Endothelial cell of umbilical vein (primary cell): ENCODE measurements around the gene TNFRSF1A. TPM values are rescaled to one million over a fixed set of nuclear protein-coding genes. Genes with fewer than 3 reads are reported as not detected.

ENCODE experiments used
- BruUV-seq: library from RNA; stranded (reverse); fragments of 400-500 nt; replicated peaks from 2 replicates; lab custom pipeline; 2021; lab: Mats Ljungman, UMichigan
- CTCF ChIA-PET: fragments of 300-600, 350-600 bp; sonication (Branson Sonifier 250); formaldehyde crosslinking; loops from one replicate; lab custom pipeline; 2021; ENCODE audit warnings: antibody characterized with exemption, inconsistent platforms; lab: Charles Lee
- POLR2A ChIA-PET: fragments of 300-600, 350-600 bp; sonication (Branson Sonifier 250); formaldehyde crosslinking; loops from one replicate; lab custom pipeline; 2021; ENCODE audit warnings: antibody characterized with exemption, inconsistent platforms; lab: Charles Lee
- DNase-seq: peaks from one replicate; pipeline ENCODE4 v3.0.0-alpha.2; 2011; ENCODE audit warnings: low read depth, low spot score
- FAIRE-seq: peaks from 2 replicates; lab custom pipeline; 2011; peaks lifted over from hg19 to GRCh38; lab: Jason Lieb, UNC
- H2AFZ ChIP-seq: 2 replicates; pipeline ENCODE4 v1.6.0; 2012; ENCODE audit warnings: low read depth, low read length, control low read depth, inconsistent platforms
- H3K27ac ChIP-seq: 2 replicates; pipeline ENCODE4 v1.5.1; 2011; ENCODE audit warnings: low read depth, mild to moderate bottlenecking, control low read depth, low read length, moderate library complexity; ENCODE audit not compliant: insufficient read depth
- H3K27me3 ChIP-seq, 2 experiments: 2 replicates each; pipeline versions ENCODE4 v1.6.0 to v1.6.1; 2011; ENCODE audit warnings: low read length in 2 of 2, mixed read lengths in 1 of 2; ENCODE audit not compliant: control insufficient read depth in 2 of 2, insufficient read depth in 2 of 2
- H3K36me3 ChIP-seq, 2 experiments: 2 replicates in 1 of 2; 3 replicates in 1 of 2; pipeline ENCODE4 v1.5.1; 2011; ENCODE audit warnings: low read length in 2 of 2, mild to moderate bottlenecking in 1 of 2, moderate library complexity in 1 of 2; ENCODE audit not compliant: control insufficient read depth in 2 of 2, insufficient read depth in 2 of 2; ENCODE audit errors: extremely low read depth in 1 of 2
- H3K4me1 ChIP-seq: 3 replicates; pipeline ENCODE4 v1.5.1; 2011; ENCODE audit warnings: mild to moderate bottlenecking, low read length; ENCODE audit not compliant: control insufficient read depth, insufficient read depth; ENCODE audit errors: extremely low read depth
- H3K4me2 ChIP-seq: 2 replicates; pipeline ENCODE4 v1.6.1; 2011; ENCODE audit warnings: low read length, control low read depth, mixed read lengths; ENCODE audit not compliant: insufficient read depth
- H3K4me3 ChIP-seq, 3 experiments: fragments of 200-600 bp in 1 of 3; sonication (generic), shearing (Covaris generic) in 1 of 3; replicated peaks in 1 of 3; 2 replicates each; pipeline ENCODE4 v1.5.1; 2011 to 2016; ENCODE audit warnings: control low read depth in 3 of 3, low read length in 3 of 3, mild to moderate bottlenecking in 2 of 3, inconsistent platforms in 1 of 3, low read depth in 1 of 3, moderate library complexity in 1 of 3; ENCODE audit not compliant: insufficient read depth in 1 of 3
- H3K79me2 ChIP-seq: 2 replicates; pipeline ENCODE4 v1.6.0; 2012; ENCODE audit warnings: low read length, inconsistent platforms; ENCODE audit not compliant: control insufficient read depth, insufficient read depth
- H3K9ac ChIP-seq: replicated peaks from 2 replicates; pipeline ENCODE3; 2011; ENCODE audit warnings: low read length, control low read depth; ENCODE audit not compliant: insufficient read depth; ENCODE audit errors: extremely low read depth
- H3K9me1 ChIP-seq: replicated peaks from 3 replicates; pipeline ENCODE4 v1.6.0; 2011; ENCODE audit warnings: mild to moderate bottlenecking, low read length; ENCODE audit not compliant: control insufficient read depth, insufficient read depth; ENCODE audit errors: extremely low read depth
- H3K9me3 ChIP-seq: replicated peaks from 2 replicates; pipeline ENCODE4 v1.5.1; 2012; ENCODE audit warnings: low read length, inconsistent platforms; ENCODE audit not compliant: control insufficient read depth, insufficient read depth
- H4K20me1 ChIP-seq: replicated peaks from 2 replicates; pipeline ENCODE3; 2011; ENCODE audit warnings: mild to moderate bottlenecking, low read length; ENCODE audit not compliant: control insufficient read depth, insufficient read depth; ENCODE audit errors: extremely low read depth
- EZH2 ChIP-seq: IDR thresholded peaks from 2 replicates; pipeline ENCODE4 v1.6.1; 2012; ENCODE audit warnings: borderline replicate concordance, low read depth, mild to moderate bottlenecking, moderate library complexity, low read length, inconsistent platforms; ENCODE audit not compliant: severe bottlenecking
- FOS ChIP-seq: IDR thresholded peaks from 2 replicates; pipeline ENCODE4 v1.6.1; 2011; ENCODE audit warnings: mild to moderate bottlenecking, low read length, moderate library complexity, borderline replicate concordance; ENCODE audit not compliant: insufficient read depth
- GATA2 ChIP-seq: IDR thresholded peaks from 2 replicates; pipeline ENCODE4 v1.7.0; 2011; ENCODE audit warnings: low read depth, mild to moderate bottlenecking, moderate library complexity, mixed read lengths, low read length; ENCODE audit not compliant: insufficient read length, insufficient read depth
- JUN ChIP-seq: IDR thresholded peaks from 2 replicates; pipeline ENCODE4 v1.6.1; 2011; ENCODE audit warnings: borderline replicate concordance, low read depth; ENCODE audit not compliant: insufficient read length, insufficient read depth
- MAX ChIP-seq: IDR thresholded peaks from 2 replicates; pipeline ENCODE4 v1.6.1; 2011; ENCODE audit not compliant: insufficient read depth, insufficient read length
- POLR2A ChIP-seq: IDR thresholded peaks from 2 replicates; pipeline ENCODE4 v1.6.1; 2012; ENCODE audit warnings: low read depth, mild to moderate bottlenecking, control low read depth, low read length
- POLR2AphosphoS5 ChIP-seq: IDR thresholded peaks from 2 replicates; pipeline ENCODE4 v1.6.1; 2012; ENCODE audit warnings: low read depth, mild to moderate bottlenecking, control low read depth, low read length, moderate library complexity; ENCODE audit not compliant: insufficient read depth
- dilution Hi-C: fragments of 300-500 bp; cut with MboI; formaldehyde crosslinking; loops from one replicate; pipeline ENCODE4 v1.15.0; 2019; ENCODE audit warnings: low sequenced_read_pairs; ENCODE audit not compliant: extremely low pct_ligation_motif_present
- intact Hi-C: fragments of 100-400 bp; cut with micrococcal nuclease; formaldehyde crosslinking; loops from one replicate; pipeline ENCODE4 v1.10.0; 2022
- polyA plus RNA-seq, 4 experiments: library from polyadenylated mRNA; depleted of rRNA in 3 of 4; stranded (reverse) in 3 of 4; unstranded in 1 of 4; fragments of >200 nt; gene quantifications; 2 replicates each; pipeline versions ENCODE4 v1.2.1 to v1.2.3, GENCODE V29; 2011 to 2012; ENCODE audit warnings: missing spikeins in 1 of 4
- total RNA-seq: library from RNA; stranded (reverse); gene quantifications from 2 replicates; pipeline ENCODE4 v1.2.3, GENCODE V29; 2021
- TF ChIP-seq, protein P1 (sequence below), 2 donors: IDR thresholded peaks; 1 replicate in 1 of 2; 2 replicates in 1 of 2; pipeline ENCODE4 v1.5.1; 2011; ENCODE audit warnings: low read length in 2 of 2, mild to moderate bottlenecking in 2 of 2, moderate library complexity in 2 of 2, control low read depth in 1 of 2, inconsistent platforms in 1 of 2, low read depth in 1 of 2; ENCODE audit not compliant: insufficient read depth in 1 of 2; ENCODE audit errors: extremely low read depth in 1 of 2

Gene TNFRSF1A
- total and polyA plus RNA-seq, 2 donors (not counting 3 experiments of a cell fraction or from before 2014, with no cell fraction given), result 86.5 to 98.2 TPM

DNA sequence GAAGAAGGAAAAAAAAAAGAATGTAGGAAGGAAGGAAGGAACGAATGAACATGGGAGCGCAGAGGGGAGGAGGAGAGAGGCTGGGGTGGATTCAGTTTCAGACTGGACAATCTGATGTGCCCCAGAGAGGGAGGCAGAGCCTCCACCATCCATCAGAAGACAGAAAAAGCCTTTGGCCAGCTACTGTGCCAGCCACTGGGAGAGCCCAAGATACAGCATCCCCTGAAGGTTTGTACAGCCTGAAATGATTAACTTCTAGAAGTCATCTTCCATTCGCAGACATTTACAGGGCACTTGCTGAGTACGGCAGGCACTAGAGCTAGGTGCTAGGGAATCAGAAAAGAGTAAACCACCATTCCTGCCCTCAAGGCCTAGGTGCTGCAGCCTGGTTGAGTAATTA is 22.4 kb downstream of the TNFRSF1A start:
- intact Hi-C loops, result no loop called here
- DNase-seq (no peak), FAIRE-seq (no peak)
- Histone ChIP-seq H2AFZ (no peak overlapping the region), H3K27ac (no peak overlapping the region), H3K27me3 (no peaks in the 10 kb centered on the region), H3K79me2 (no peaks in the 10 kb centered on the region), H3K4me2 (no peak overlapping the region), H3K9me3 (no peaks in the 10 kb centered on the region), H3K36me3 (no peaks in the 10 kb centered on the region), H4K20me1 (no peaks in the 10 kb centered on the region), H3K4me1 (peaks cover 24% of the 10 kb centered on the region), H3K4me3 (no peak overlapping the region), H3K9ac (no peak overlapping the region), H3K9me1 (no peaks in the 10 kb centered on the region)
- dilution Hi-C loops, result no loop called here
- no TSS peak for BruUV-seq
- TF ChIP-seq POLR2AphosphoS5 (no peak), GATA2 (no peak), JUN (no peak), POLR2A (no peak), EZH2 (no peak), MAX (no peak), FOS (no peak)
- TF ChIP-seq, protein P1, sequence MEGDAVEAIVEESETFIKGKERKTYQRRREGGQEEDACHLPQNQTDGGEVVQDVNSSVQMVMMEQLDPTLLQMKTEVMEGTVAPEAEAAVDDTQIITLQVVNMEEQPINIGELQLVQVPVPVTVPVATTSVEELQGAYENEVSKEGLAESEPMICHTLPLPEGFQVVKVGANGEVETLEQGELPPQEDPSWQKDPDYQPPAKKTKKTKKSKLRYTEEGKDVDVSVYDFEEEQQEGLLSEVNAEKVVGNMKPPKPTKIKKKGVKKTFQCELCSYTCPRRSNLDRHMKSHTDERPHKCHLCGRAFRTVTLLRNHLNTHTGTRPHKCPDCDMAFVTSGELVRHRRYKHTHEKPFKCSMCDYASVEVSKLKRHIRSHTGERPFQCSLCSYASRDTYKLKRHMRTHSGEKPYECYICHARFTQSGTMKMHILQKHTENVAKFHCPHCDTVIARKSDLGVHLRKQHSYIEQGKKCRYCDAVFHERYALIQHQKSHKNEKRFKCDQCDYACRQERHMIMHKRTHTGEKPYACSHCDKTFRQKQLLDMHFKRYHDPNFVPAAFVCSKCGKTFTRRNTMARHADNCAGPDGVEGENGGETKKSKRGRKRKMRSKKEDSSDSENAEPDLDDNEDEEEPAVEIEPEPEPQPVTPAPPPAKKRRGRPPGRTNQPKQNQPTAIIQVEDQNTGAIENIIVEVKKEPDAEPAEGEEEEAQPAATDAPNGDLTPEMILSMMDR (IDR thresholded peaks at IDR 0.05; ENCODE audit: extremely low read depth in 1 of 2, insufficient read depth in 1 of 2, low read depth in 1 of 2, low read length in 2 of 2), result no peak
- ChIA-PET POLR2A (interaction anchor here (1.0 kb wide), 1 partner anchor 17 kb away, joined by 3 read pairs; no protein-coding TSS in a partner anchor), CTCF (interaction anchor here (1.1 to 2.3 kb wide), 3 partner anchors 17 to 146 kb away, joined by 3 to 5 read pairs (median 5); no protein-coding TSS in a partner anchor)
